ENCODE results near the gene PCDH9.

PCDH9 gene

DNA sequence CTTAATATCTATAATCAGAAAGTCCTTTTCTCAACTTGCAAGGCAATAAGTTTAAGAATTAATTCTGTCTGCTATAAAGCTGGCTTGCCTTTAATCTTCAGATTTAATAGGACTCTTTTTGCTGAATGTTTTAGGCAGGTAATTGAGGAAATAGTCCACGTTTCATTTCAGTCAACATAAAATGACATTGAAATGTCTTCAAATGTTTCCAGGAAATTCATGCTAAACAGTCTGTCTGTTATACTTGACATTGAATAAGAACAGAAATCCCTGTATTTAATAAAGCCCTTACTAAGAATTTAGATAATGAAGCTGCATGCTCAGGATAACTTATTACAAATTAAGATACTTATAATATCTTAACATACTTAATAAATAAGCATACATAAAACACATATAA is 84.2 kb downstream of the PCDH9 start:
- ATAC-seq (replicated peaks) (no peak), DNase-seq (no peak)
- Mint-ChIP-seq H3K36me3 (ENCODE audit: insufficient read depth) (no peaks in the 10 kb centered on the region), H3K9me3 (peaks cover 0 to 1% of the 10 kb centered on the region in 2 donors), H3K27ac (no peak overlapping the region), H3K27me3 (no peaks in the 10 kb centered on the region), H3K4me1 (ENCODE audit: low read depth in 2 of 2) (no peaks in the 10 kb centered on the region), H3K4me3 (no peak overlapping the region)

DNA sequence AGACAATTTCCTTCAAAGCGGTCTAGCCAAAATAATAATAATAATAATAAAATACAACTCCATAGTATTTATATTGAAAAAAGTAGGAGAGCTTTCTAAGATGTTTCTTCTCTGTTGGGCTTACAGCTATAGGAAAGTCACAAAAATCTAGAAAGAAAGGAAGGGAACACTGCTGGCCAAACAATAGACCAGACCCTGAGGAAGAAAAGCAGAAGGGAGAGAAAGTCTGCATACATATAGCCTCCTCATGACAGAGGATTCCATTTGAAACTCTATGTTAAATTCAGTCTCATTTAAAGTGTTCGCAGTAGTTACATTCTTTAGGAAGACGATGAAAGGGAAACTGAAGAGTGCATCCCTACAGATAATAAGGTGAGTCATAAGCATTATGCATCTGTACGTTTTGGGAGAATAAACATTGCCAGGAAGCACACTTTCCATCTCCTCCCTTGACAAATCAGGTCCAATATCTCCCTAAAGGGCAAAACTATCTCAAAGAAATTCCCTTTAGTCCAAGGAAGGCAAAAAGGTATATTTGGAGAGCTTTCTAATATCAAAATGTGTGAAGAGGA is 86.5 kb downstream of the PCDH9 start:
- H3K36me3 Mint-ChIP-seq (ENCODE audit: insufficient read depth) = no peaks in the 10 kb centered on the region

GRCh38 chr13:67140006-67140405 is 90.1 kb downstream of the PCDH9 start:
- Mint-ChIP-seq H3K9me3 (peaks cover 0 to 2% of the 10 kb centered on the region in 2 donors), H3K4me3 (no peak overlapping the region), H3K27me3 (no peaks in the 10 kb centered on the region), H3K27ac (no peak overlapping the region), H3K36me3 (ENCODE audit: insufficient read depth) (no peaks in the 10 kb centered on the region), H3K4me1 (ENCODE audit: low read depth in 2 of 2) (no peaks in the 10 kb centered on the region)
- no peak for ATAC-seq (replicated peaks)
- no peak for DNase-seq

More for the DNA sequence above, 86.5 kb downstream of the PCDH9 start:
- Mint-ChIP-seq H3K4me1 (ENCODE audit: low read depth in 2 of 2) (no peaks in the 10 kb centered on the region), H3K27ac (no peak overlapping the region), H3K4me3 (no peak overlapping the region), H3K9me3 (peaks cover 0 to 2% of the 10 kb centered on the region in 2 donors), H3K27me3 (no peaks in the 10 kb centered on the region)
- no peak for ATAC-seq (replicated peaks)
- no peak for DNase-seq

DNA sequence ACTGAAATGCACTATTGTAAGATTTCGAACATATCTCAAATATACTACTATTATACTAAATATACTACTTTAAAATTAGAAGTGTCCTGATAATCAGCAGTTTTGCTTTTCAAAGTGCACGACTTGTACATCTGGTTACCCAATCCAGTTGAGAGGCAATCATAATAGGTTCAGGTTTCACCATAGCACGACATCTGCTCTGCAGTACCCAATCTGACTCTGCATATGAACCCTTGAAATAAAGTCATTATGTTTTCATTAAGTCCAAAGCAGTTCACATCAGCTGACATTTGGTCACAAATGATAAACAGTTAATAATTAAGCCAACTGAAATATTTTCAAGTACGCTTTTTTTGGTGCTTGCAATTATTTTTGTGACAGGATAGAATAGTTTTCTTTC is 90.6 kb downstream of the PCDH9 start:
- Mint-ChIP-seq H3K4me1 (ENCODE audit: low read depth in 2 of 2) (no peaks in the 10 kb centered on the region), H3K27me3 (no peaks in the 10 kb centered on the region), H3K9me3 (peaks cover 0 to 2% of the 10 kb centered on the region in 2 donors), H3K36me3 (ENCODE audit: insufficient read depth) (no peaks in the 10 kb centered on the region), H3K27ac (no peak overlapping the region), H3K4me3 (no peak overlapping the region)
- DNase-seq = no peak
- ATAC-seq (replicated peaks) = no peak

DNA sequence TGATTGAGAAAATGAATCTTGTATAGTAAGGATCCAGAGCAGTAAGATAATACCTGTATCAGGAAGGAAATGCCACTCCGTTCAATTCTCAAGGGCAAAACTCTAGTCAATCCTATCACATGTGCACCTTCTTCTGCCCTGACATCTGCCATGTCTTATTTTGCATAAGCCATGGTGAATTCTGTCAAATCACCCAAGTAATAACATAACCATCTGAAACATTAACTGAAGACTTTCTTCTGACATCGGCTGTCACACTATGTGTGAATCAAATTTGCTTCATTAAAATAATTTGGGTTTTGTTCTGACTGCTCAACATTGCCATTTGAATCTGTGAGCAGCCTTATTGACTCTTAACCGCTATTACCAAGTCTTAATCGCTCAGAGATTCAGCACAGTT is 91.2 kb downstream of the PCDH9 start:
- Mint-ChIP-seq H3K4me1 (ENCODE audit: low read depth in 2 of 2) (no peaks in the 10 kb centered on the region), H3K9me3 (peaks cover 0 to 2% of the 10 kb centered on the region in 2 donors), H3K36me3 (ENCODE audit: insufficient read depth) (no peaks in the 10 kb centered on the region), H3K27me3 (no peaks in the 10 kb centered on the region), H3K4me3 (no peak overlapping the region), H3K27ac (no peak overlapping the region)
- no peak for DNase-seq
- no peak for ATAC-seq (replicated peaks)

DNA sequence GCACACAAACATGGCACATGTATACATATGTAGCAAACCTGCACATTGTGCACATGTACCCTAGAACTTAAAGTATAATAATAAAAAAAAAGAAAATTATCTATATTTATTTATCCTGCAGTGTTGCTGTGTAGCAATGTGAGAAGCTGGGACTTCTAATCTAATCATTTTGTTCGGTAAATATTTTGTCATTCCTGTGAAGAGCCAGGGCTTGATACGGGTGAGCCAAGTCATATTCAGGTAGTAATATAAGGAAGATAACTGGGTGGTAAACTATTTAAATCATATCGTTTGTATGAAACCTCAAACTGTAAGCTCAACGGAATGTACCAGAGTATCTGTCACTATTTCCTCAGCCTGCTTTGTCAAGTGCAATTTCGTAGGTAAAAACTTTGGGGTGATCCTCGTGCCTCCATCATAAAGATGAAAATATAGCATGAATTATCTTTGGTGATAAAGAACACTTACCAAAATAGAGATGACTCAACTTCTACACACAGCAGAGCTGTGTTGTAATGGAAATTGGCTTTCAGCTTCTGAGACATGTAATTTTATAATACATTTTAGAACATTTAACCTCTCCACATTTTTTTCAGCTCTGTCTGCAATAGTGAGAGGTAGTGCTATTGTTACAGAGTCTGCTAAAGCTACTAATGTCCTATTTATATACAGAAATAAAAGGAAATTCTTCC is 92.9 kb downstream of the PCDH9 start:
- no peaks in the 10 kb centered on the region for H3K27me3 Mint-ChIP-seq
- peaks cover 0 to 2% of the 10 kb centered on the region in 2 donors for H3K9me3 Mint-ChIP-seq
- no peak for DNase-seq
- H3K27ac Mint-ChIP-seq = no peak overlapping the region
- no peaks in the 10 kb centered on the region for H3K4me1 Mint-ChIP-seq (ENCODE audit: low read depth in 2 of 2)
- no peak overlapping the region for H3K4me3 Mint-ChIP-seq
- ATAC-seq (replicated peaks) = no peak
- no peaks in the 10 kb centered on the region for H3K36me3 Mint-ChIP-seq (ENCODE audit: insufficient read depth)

GRCh38 chr13:67136157-67136556 is 94.0 kb downstream of the PCDH9 start:
- no peak for DNase-seq
- Mint-ChIP-seq H3K27me3 (no peaks in the 10 kb centered on the region), H3K4me1 (ENCODE audit: low read depth in 2 of 2) (no peaks in the 10 kb centered on the region), H3K27ac (no peak overlapping the region), H3K9me3 (peaks cover 0 to 2% of the 10 kb centered on the region in 2 donors), H3K36me3 (ENCODE audit: insufficient read depth) (no peaks in the 10 kb centered on the region), H3K4me3 (no peak overlapping the region)
- ATAC-seq (replicated peaks) = no peak

GRCh38 chr13:67135356-67135755 is 94.8 kb downstream of the PCDH9 start:
- Mint-ChIP-seq H3K36me3 (ENCODE audit: insufficient read depth) (no peaks in the 10 kb centered on the region), H3K4me1 (ENCODE audit: low read depth in 2 of 2) (no peaks in the 10 kb centered on the region), H3K4me3 (no peak overlapping the region), H3K9me3 (peaks cover 0 to 2% of the 10 kb centered on the region in 2 donors), H3K27me3 (no peaks in the 10 kb centered on the region), H3K27ac (no peak overlapping the region)
- no peak for DNase-seq
- no peak for ATAC-seq (replicated peaks)

GRCh38 chr13:67134417-67135129 is 95.6 kb downstream of the PCDH9 start:
- DNase-seq (no peak), ATAC-seq (replicated peaks) (no peak)
- no peak overlapping the region for H3K4me3 Mint-ChIP-seq
- peaks cover 0 to 2% of the 10 kb centered on the region in 2 donors for H3K9me3 Mint-ChIP-seq
- H3K4me1 Mint-ChIP-seq (ENCODE audit: low read depth in 2 of 2) = no peaks in the 10 kb centered on the region
- no peak overlapping the region for H3K27ac Mint-ChIP-seq
- H3K36me3 Mint-ChIP-seq (ENCODE audit: insufficient read depth) = no peaks in the 10 kb centered on the region
- H3K27me3 Mint-ChIP-seq = no peaks in the 10 kb centered on the region

DNA sequence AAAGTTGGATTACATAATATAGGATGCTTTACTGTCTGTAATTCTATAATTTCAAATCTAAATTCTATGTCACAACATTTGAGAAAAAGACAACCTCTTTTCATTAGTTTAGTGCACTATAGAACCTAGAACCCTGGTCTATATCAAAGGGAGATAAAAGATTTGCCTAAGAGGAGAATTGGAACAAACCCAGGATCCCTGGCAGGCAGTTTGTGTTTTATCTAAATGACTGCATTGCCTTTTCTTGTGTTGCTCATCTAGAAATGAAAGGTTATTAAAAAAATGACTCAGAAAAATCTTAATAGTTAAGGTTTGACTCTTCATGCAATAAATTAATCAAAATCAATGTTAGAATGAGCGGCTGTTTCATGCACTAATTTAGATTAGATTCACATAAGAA is 96.7 kb downstream of the PCDH9 start:
- no peaks in the 10 kb centered on the region for H3K4me1 Mint-ChIP-seq (ENCODE audit: low read depth in 2 of 2)
- H3K27me3 Mint-ChIP-seq = no peaks in the 10 kb centered on the region
- ATAC-seq (replicated peaks) (no peak), DNase-seq (no peak)
- H3K4me3 Mint-ChIP-seq = no peak overlapping the region
- no peak overlapping the region for H3K27ac Mint-ChIP-seq
- peaks cover 0 to 2% of the 10 kb centered on the region in 2 donors for H3K9me3 Mint-ChIP-seq
- H3K36me3 Mint-ChIP-seq (ENCODE audit: insufficient read depth) = no peaks in the 10 kb centered on the region

DNA sequence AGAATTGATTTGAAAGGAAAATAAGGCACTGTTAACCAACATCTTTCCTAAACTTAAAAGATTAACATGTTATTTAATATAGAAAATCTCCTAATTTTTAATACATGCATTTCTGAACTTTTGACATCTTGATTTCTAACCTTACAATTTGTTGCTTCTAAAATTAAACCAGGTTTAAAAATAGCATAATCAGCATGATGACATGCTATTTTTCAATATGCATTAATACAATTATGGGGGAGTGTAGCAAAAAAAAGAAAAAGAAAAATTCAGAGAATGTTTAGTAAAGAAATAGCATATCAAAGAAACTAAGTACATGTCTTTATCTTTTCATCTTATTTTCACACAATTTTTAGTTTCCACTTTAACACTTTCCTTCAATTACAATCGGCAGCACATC is 98.7 kb downstream of the PCDH9 start:
- Mint-ChIP-seq H3K27ac (no peak overlapping the region), H3K36me3 (ENCODE audit: insufficient read depth) (no peaks in the 10 kb centered on the region), H3K4me3 (no peak overlapping the region), H3K27me3 (no peaks in the 10 kb centered on the region), H3K9me3 (peaks cover 0 to 4% of the 10 kb centered on the region in 2 donors), H3K4me1 (ENCODE audit: low read depth in 2 of 2) (no peaks in the 10 kb centered on the region)
- DNase-seq (no peak), ATAC-seq (replicated peaks) (no peak)

DNA sequence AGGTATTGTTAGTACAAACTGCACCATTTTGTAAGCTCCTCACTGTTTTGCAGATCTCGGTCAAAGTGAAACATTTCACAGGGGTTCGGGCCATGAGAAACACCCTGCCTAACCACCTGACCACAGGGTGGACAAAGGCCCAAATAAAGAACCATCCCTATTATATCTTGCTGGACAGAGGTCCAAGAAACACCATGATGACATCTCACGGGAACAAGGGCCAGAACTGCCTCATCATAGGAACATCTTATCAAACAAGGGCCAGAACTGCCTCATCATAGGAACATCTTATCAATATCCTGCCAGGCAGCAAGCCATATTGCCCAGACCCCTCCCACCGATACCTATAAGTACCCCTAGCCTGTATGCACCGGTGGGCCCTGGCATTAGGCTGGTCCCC is 99.7 kb downstream of the PCDH9 start:
- Mint-ChIP-seq H3K27me3 (no peaks in the 10 kb centered on the region), H3K27ac (no peak overlapping the region), H3K4me3 (no peak overlapping the region), H3K9me3 (peaks cover 0 to 4% of the 10 kb centered on the region in 2 donors), H3K4me1 (ENCODE audit: low read depth in 2 of 2) (no peaks in the 10 kb centered on the region), H3K36me3 (ENCODE audit: insufficient read depth) (no peaks in the 10 kb centered on the region)
- no peak for DNase-seq
- no peak for ATAC-seq (replicated peaks)

DNA sequence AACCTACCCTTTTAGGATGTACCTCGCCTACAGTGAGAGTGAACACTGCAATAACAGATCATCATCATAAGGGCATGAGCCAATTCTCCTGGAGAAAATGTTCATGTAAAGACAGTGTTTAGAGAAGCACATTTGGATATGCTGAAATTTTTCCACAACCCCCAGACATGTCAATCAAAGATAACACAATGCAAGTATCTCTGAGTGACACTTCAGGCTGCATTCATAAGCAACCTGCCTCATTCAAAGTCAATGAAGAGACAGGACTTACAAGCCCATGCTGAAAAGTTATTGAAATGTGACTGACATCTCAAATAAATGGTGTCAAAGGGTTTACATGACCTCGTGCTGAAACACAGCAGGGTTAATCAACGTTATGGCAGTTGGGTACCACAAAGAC is 102.0 kb downstream of the PCDH9 start:
- DNase-seq (no peak), ATAC-seq (replicated peaks) (no peak)
- H3K36me3 Mint-ChIP-seq (ENCODE audit: insufficient read depth) = no peaks in the 10 kb centered on the region
- H3K27me3 Mint-ChIP-seq = no peaks in the 10 kb centered on the region
- H3K27ac Mint-ChIP-seq = no peak overlapping the region
- peaks cover 0 to 7% of the 10 kb centered on the region in 2 donors for H3K9me3 Mint-ChIP-seq
- H3K4me1 Mint-ChIP-seq (ENCODE audit: low read depth in 2 of 2) = no peaks in the 10 kb centered on the region
- H3K4me3 Mint-ChIP-seq = no peak overlapping the region

DNA sequence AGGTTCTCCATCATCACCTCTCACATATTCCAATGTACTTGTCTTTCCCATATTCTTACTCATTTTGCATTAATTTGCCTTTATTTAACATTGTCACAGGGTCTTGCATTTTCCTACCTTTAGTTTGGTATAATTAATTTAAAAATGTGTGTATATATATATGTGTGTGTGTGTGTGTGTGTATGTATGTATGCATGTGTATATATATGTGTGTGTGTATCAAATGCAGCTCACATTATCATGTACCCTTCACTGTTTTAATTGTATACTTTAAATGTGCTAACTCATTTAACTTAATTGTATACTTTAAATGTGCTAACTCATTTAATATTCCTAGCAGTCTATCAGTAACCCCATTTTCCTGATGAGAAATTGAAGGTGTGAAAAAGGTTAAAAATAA is 104.5 kb downstream of the PCDH9 start:
- ATAC-seq (replicated peaks) (no peak), DNase-seq (no peak)
- H3K9me3 Mint-ChIP-seq = peaks cover 0 to 7% of the 10 kb centered on the region in 2 donors
- no peak overlapping the region for H3K27ac Mint-ChIP-seq
- no peaks in the 10 kb centered on the region for H3K36me3 Mint-ChIP-seq (ENCODE audit: insufficient read depth)
- H3K4me3 Mint-ChIP-seq = no peak overlapping the region
- H3K4me1 Mint-ChIP-seq (ENCODE audit: low read depth in 2 of 2) = no peaks in the 10 kb centered on the region
- no peaks in the 10 kb centered on the region for H3K27me3 Mint-ChIP-seq

Measured in effector memory CD8-positive, alpha-beta T cell (primary cell).